Type B pancreatic cell (in vitro differentiated cells): ENCODE results near the gene SIRT4. TPM values are rescaled to one million over a fixed set of nuclear protein-coding genes. Genes with fewer than 3 reads are reported as not detected.
A peak's percentile ranks its signal among the peaks of the same experiment; 100 is the strongest.

ENCODE experiments used
- DNase-seq: peaks from one replicate; pipeline ENCODE4 v3.0.0; 2021; ENCODE audit warnings: mixed read lengths; ENCODE audit not compliant: unreplicated experiment; ENCODE audit errors: extremely low spot score
- H3K27ac Mint-ChIP-seq: 2 replicates; pipeline ENCODE4 v1.8.0; 2021; ENCODE audit warnings: mild to moderate bottlenecking, mixed read lengths
- H3K27me3 Mint-ChIP-seq: 2 replicates; pipeline ENCODE4 v1.8.0; 2021; ENCODE audit warnings: mixed read lengths
- H3K36me3 Mint-ChIP-seq: 2 replicates; pipeline ENCODE4 v1.8.0; 2021; ENCODE audit warnings: mixed read lengths
- H3K4me1 Mint-ChIP-seq: one replicate; pipeline ENCODE4 v1.8.0; 2021; ENCODE audit warnings: mixed read lengths; ENCODE audit not compliant: unreplicated experiment
- H3K4me3 Mint-ChIP-seq: 2 replicates; pipeline ENCODE4 v1.8.0; 2021; ENCODE audit warnings: mild to moderate bottlenecking, mixed read lengths
- H3K9me3 Mint-ChIP-seq: 2 replicates; pipeline ENCODE4 v1.8.0; 2021; ENCODE audit warnings: mixed read lengths
- CTCF ChIP-seq: fragments of 200-600 bp; sonication (generic); conservative IDR thresholded peaks from 2 replicates; pipeline ENCODE4 v1.5.0; 2021; ENCODE audit warnings: antibody characterized with exemption, mild to moderate bottlenecking
- total RNA-seq: library from RNA; stranded (reverse); gene quantifications from 2 replicates; pipeline ENCODE4 v1.2.1, GENCODE V29; 2021; ENCODE audit warnings: low replicate concordance

The SIRT4 gene
- total RNA-seq, 1 donor from 2014 or later = 2.0 TPM

- H3K27me3 Mint-ChIP-seq = no peaks in the 10 kb centered on the region
- DNase-seq = no peak
- H3K9me3 Mint-ChIP-seq = peaks cover 14% of the 10 kb centered on the region
- H3K4me1 Mint-ChIP-seq = no peaks in the 10 kb centered on the region
- no peak overlapping the region for H3K27ac Mint-ChIP-seq
- no peak overlapping the region for H3K4me3 Mint-ChIP-seq
- peaks cover 3% of the 10 kb centered on the region for H3K36me3 Mint-ChIP-seq
- no peak for TF ChIP-seq CTCF
Observed at GRCh38 chr12:120337730-120338129, 35.6 kb downstream of the SIRT4 start.

DNA sequence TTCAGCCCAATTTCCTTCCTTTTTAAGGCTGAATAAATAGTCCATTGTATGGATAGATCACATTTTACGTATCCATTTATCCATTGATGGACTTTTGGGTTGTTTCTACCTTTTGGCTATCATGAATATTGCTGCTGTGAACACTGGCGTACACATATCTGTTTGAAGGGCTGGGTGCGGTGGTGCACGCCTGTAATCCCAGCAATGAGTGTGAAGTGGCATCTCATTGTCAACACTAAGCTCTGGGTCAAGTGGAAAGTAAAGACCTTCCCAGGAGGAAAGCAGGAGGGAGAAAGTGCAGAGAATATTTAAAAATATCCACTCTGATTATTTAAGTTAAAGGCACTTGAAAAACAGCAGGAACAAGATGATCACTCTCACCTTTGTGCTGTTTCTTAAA is 37.1 kb downstream of the SIRT4 start:
- H3K4me1 Mint-ChIP-seq = no peaks in the 10 kb centered on the region
- no peaks in the 10 kb centered on the region for H3K27me3 Mint-ChIP-seq
- no peak for TF ChIP-seq CTCF
- H3K36me3 Mint-ChIP-seq = peaks cover 3% of the 10 kb centered on the region
- no peak for DNase-seq
- H3K4me3 Mint-ChIP-seq = no peak overlapping the region
- H3K27ac Mint-ChIP-seq = no peak overlapping the region
- peaks cover 14% of the 10 kb centered on the region for H3K9me3 Mint-ChIP-seq

GRCh38 chr12:120342175-120343038 is 40.3 kb downstream of the SIRT4 start:
- TF ChIP-seq CTCF = no peak
- H3K27me3 Mint-ChIP-seq = no peaks in the 10 kb centered on the region

DNA sequence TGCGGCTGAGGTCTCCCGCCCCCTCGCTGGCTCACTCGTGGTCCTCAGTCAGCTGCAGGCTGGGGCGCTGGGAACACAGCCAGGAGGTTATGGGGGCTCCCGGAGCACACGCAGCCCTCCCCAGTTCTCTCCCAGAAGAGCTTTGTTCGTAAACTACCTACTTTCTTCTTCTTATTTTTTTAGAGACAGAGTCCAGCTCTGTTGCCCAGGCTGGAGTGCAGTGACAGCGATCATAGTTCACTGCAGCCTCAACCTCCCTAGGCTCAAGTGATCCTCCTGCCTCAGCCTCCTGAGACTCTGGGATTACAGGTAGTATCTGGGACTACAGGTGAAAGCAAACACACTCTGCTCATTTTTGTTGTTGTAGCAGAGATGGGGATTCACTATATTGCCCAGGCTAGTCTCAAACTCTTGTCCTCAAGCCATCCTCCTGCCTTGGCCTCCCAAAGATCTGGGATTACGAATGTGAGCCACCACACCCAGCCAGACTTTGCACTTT is 41.0 kb downstream of the SIRT4 start:
- Mint-ChIP-seq H3K4me1 (no peaks in the 10 kb centered on the region), H3K27me3 (no peaks in the 10 kb centered on the region), H3K4me3 (no peak overlapping the region), H3K9me3 (peaks cover under 1% of the 10 kb centered on the region), H3K27ac (no peak overlapping the region), H3K36me3 (peaks cover 3% of the 10 kb centered on the region)
- no peak for TF ChIP-seq CTCF
- DNase-seq = no peak

More at GRCh38 chr12:120342175-120343038, 40.3 kb downstream of the SIRT4 start:
- H3K36me3 Mint-ChIP-seq = peaks cover 3% of the 10 kb centered on the region
- no peak overlapping the region for H3K4me3 Mint-ChIP-seq
- no peaks in the 10 kb centered on the region for H3K4me1 Mint-ChIP-seq
- peaks cover 7% of the 10 kb centered on the region for H3K9me3 Mint-ChIP-seq
- H3K27ac Mint-ChIP-seq = no peak overlapping the region
- no peak for DNase-seq

- Mint-ChIP-seq H3K4me3 (no peak overlapping the region), H3K9me3 (no peaks in the 10 kb centered on the region), H3K27me3 (no peaks in the 10 kb centered on the region), H3K27ac (peak overlapping the region; percentile 11), H3K36me3 (peaks cover 3% of the 10 kb centered on the region), H3K4me1 (no peaks in the 10 kb centered on the region)
- no peak for TF ChIP-seq CTCF
- DNase-seq = no peak
Observed at GRCh38 chr12:120343692-120344091, 41.6 kb downstream of the SIRT4 start.
